LNCAP (cell line): ENCODE measurements around the gene NINJ1.

Source experiments
- CTCF ChIP-seq: fragments of 450-650 bp; IDR thresholded peaks from 2 replicates; pipeline ENCODE4 v1.5.1; 2017; ENCODE audit warnings: mild to moderate bottlenecking

Gene NINJ1

GRCh38 chr9:93085676-93086075 lies 48.4 kb downstream of the NINJ1 start:
- TF ChIP-seq CTCF: no peak

GRCh38 chr9:93084471-93084881 lies 49.6 kb downstream of the NINJ1 start:
- no peak for TF ChIP-seq CTCF

GRCh38 chr9:93083592-93084470 lies 50.2 kb downstream of the NINJ1 start:
- TF ChIP-seq CTCF: no peak

GRCh38 chr9:93082841-93083411 lies 51.1 kb downstream of the NINJ1 start:
- no peak for TF ChIP-seq CTCF

GRCh38 chr9:93081931-93082330 lies 52.1 kb downstream of the NINJ1 start:
- no peak for TF ChIP-seq CTCF

GRCh38 chr9:93081081-93081529 lies 52.9 kb downstream of the NINJ1 start:
- no peak for TF ChIP-seq CTCF

GRCh38 chr9:93080406-93080805 lies 53.6 kb downstream of the NINJ1 start:
- TF ChIP-seq CTCF: no peak
